Measurements from ENCODE around the gene S100A11. TPM values are rescaled to one million over a fixed set of nuclear protein-coding genes. Genes with fewer than 3 reads are reported as not detected.

Gene S100A11
- total RNA-seq, 1 donor from 2014 or later = 142 TPM

DNA sequence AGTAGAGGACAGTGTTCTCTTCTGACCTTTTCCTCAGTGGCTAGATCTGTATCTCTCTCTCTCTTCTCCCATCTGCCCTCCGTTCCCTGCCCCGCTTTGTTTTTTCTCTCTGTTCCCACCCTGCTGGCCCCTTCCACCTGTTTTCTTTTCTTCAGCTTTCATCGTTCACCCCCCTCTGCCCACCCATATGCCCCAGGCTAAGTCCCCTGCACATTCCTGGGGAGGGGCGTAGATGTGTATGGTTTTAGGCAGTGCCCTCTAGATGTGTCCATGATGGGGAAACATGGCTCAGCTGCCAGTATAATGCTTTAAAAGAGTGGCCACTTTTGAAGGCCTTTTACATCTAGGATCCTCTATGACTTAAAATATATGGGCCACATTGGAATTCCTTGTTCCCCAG lies 13.6 kb downstream of the S100A11 start:
- no peaks in the 10 kb centered on the region for H3K9me3 Mint-ChIP-seq (ENCODE audit: low read depth)
- no peak for DNase-seq (ENCODE audit: low spot score, unreplicated experiment)
- H3K27me3 Mint-ChIP-seq = no peaks in the 10 kb centered on the region
- H3K36me3 Mint-ChIP-seq (ENCODE audit: insufficient read depth) = no peaks in the 10 kb centered on the region
- no peak overlapping the region for H3K27ac Mint-ChIP-seq
- H3K4me1 Mint-ChIP-seq (ENCODE audit: low read depth) = peaks cover 18% of the 10 kb centered on the region
- TF ChIP-seq, protein P1, sequence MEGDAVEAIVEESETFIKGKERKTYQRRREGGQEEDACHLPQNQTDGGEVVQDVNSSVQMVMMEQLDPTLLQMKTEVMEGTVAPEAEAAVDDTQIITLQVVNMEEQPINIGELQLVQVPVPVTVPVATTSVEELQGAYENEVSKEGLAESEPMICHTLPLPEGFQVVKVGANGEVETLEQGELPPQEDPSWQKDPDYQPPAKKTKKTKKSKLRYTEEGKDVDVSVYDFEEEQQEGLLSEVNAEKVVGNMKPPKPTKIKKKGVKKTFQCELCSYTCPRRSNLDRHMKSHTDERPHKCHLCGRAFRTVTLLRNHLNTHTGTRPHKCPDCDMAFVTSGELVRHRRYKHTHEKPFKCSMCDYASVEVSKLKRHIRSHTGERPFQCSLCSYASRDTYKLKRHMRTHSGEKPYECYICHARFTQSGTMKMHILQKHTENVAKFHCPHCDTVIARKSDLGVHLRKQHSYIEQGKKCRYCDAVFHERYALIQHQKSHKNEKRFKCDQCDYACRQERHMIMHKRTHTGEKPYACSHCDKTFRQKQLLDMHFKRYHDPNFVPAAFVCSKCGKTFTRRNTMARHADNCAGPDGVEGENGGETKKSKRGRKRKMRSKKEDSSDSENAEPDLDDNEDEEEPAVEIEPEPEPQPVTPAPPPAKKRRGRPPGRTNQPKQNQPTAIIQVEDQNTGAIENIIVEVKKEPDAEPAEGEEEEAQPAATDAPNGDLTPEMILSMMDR (IDR thresholded peaks at IDR 0.05; ENCODE audit: unreplicated experiment) = no peak
- H3K4me3 Mint-ChIP-seq (ENCODE audit: low read depth) = no peak overlapping the region

DNA sequence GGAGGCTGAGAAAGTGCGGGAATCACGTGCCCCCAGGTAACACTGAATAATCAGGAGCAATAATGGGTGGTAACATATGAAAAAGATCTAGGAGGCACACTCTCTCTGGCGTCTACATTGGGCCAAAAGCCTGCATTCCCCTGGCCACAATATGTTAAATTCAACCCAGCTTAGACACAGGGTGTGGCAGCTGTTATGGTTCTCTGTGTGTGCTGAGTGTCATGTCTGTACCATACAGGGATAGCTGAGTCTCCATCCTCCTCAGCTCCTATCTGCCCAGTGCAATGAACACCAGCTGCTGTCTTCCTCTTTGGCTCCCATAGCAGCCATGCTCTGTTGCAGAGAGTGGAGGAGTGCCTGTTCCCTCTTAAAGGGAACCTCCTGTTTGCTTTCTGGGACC lies 14.3 kb downstream of the S100A11 start:
- H3K9me3 Mint-ChIP-seq (ENCODE audit: low read depth) = no peaks in the 10 kb centered on the region
- no peak for DNase-seq (ENCODE audit: low spot score, unreplicated experiment)
- no peak overlapping the region for H3K27ac Mint-ChIP-seq
- H3K27me3 Mint-ChIP-seq = no peaks in the 10 kb centered on the region
- TF ChIP-seq, protein P1 (IDR thresholded peaks at IDR 0.05; ENCODE audit: unreplicated experiment) = no peak
- H3K36me3 Mint-ChIP-seq (ENCODE audit: insufficient read depth) = no peaks in the 10 kb centered on the region
- peaks cover 18% of the 10 kb centered on the region for H3K4me1 Mint-ChIP-seq (ENCODE audit: low read depth)
- H3K4me3 Mint-ChIP-seq (ENCODE audit: low read depth) = no peak overlapping the region

DNA sequence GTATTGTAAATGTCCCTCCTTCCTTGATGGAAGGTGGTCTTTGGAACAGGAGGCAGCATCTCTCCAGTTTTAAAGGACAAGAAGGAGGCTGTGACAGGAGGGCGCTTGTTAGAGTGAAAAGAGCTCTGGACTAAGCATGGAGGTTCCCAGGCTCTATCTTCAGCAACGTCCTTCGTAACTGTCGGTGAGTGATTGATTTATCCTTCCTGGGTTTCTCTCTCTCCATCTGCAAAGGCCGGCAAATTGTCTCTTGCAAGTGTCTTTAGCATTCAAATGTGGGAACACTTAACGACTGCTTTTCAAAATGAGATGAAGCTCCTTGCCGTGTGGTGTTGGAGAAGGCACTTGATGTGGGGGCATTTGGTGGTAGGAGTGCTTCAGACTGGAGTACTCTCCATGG lies 15.2 kb downstream of the S100A11 start:
- Mint-ChIP-seq H3K36me3 (ENCODE audit: insufficient read depth) (no peaks in the 10 kb centered on the region), H3K27ac (no peak overlapping the region), H3K27me3 (no peaks in the 10 kb centered on the region), H3K4me3 (ENCODE audit: low read depth) (no peak overlapping the region), H3K4me1 (ENCODE audit: low read depth) (peaks cover 18% of the 10 kb centered on the region), H3K9me3 (ENCODE audit: low read depth) (no peaks in the 10 kb centered on the region)
- DNase-seq (ENCODE audit: low spot score, unreplicated experiment) = no peak
- TF ChIP-seq, protein P1 (IDR thresholded peaks at IDR 0.05; ENCODE audit: unreplicated experiment) = no peak

DNA sequence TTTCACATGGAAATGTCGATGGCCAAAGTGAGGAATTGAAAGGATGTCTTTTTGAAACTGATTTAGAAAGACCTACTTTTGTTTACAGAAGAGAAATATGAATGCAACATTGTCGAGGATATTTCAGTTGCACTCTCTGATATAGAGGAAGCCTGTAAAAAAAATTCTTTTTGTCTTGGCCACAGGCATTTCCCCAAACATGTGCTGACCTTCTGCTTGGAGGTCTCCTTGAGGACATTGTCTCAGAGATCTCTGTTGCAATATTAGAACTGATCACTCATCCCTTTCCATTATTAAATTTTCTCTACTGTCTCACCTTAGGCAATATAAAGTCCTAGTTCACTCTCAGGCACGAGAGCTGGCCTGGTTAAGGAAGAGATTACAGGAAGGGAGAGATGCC lies 16.0 kb downstream of the S100A11 start:
- TF ChIP-seq, protein P1 (IDR thresholded peaks at IDR 0.05; ENCODE audit: unreplicated experiment) = no peak
- Mint-ChIP-seq H3K27me3 (no peaks in the 10 kb centered on the region), H3K4me1 (ENCODE audit: low read depth) (peaks cover 18% of the 10 kb centered on the region), H3K27ac (no peak overlapping the region), H3K9me3 (ENCODE audit: low read depth) (no peaks in the 10 kb centered on the region), H3K36me3 (ENCODE audit: insufficient read depth) (no peaks in the 10 kb centered on the region), H3K4me3 (ENCODE audit: low read depth) (no peak overlapping the region)
- DNase-seq (ENCODE audit: low spot score, unreplicated experiment) = no peak

DNA sequence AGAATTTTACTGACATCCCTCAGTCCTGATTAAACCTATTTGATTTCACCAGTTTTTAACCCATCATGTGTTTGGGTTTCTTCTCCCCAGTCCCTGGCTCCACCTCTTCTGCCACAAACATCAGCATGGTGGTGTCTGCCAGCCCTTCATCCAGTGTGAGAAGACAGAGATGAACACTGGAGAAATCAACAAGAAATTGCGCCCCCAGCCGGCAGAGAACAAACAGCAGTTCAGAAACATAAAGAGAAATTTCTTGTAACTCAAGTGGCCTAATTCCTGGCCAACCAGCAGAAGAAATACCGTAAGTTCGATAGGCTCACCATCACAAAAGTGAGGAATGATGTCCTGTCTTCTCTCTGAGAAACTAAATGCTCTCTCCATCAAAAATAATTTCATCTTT lies 18.3 kb downstream of the S100A11 start:
- Mint-ChIP-seq H3K9me3 (ENCODE audit: low read depth) (no peaks in the 10 kb centered on the region), H3K27me3 (peaks cover 3% of the 10 kb centered on the region), H3K27ac (no peak overlapping the region), H3K36me3 (ENCODE audit: insufficient read depth) (no peaks in the 10 kb centered on the region), H3K4me3 (ENCODE audit: low read depth) (no peak overlapping the region), H3K4me1 (ENCODE audit: low read depth) (peaks cover 8% of the 10 kb centered on the region)
- no peak for DNase-seq (ENCODE audit: low spot score, unreplicated experiment)
- TF ChIP-seq, protein P1 (IDR thresholded peaks at IDR 0.05; ENCODE audit: unreplicated experiment) = peak; percentile 46
